GM19239 (cell line): Measurements from ENCODE around the gene RER1.
"Not testable (repeated sequence)": the region's sequence is repeated elsewhere in the genome, so short reads cannot be mapped to it uniquely, and the experiment has no call there.

ENCODE experiments used
- DNase-seq: peaks from one replicate; pipeline ENCODE4 v3.0.0; 2011; ENCODE audit warnings: low spot score; ENCODE audit not compliant: insufficient read length
- FAIRE-seq: peaks from 2 replicates; lab custom pipeline; 2011; peaks lifted over from hg19 to GRCh38; lab: Jason Lieb, UNC

Gene RER1

GRCh38 chr1:2439369-2439768 lies 47.7 kb downstream of the RER1 start:
- no peak for DNase-seq
- peak; percentile 56 for FAIRE-seq

- not testable (repeated sequence) for FAIRE-seq, DNase-seq
Observed at GRCh38 chr1:2440346-2440745, 48.7 kb downstream of the RER1 start.

GRCh38 chr1:2441746-2442145 lies 50.1 kb downstream of the RER1 start:
- DNase-seq = no peak
- no peak for FAIRE-seq

GRCh38 chr1:2442661-2443060 lies 51.0 kb downstream of the RER1 start:
- FAIRE-seq = no peak
- no peak for DNase-seq

- no peak for FAIRE-seq
- DNase-seq = no peak
Observed at GRCh38 chr1:2443277-2444137, 51.9 kb downstream of the RER1 start.

- no peak for FAIRE-seq
- no peak for DNase-seq
Observed at GRCh38 chr1:2444138-2444591, 52.5 kb downstream of the RER1 start.

- no peak for FAIRE-seq
- DNase-seq = no peak
Observed at GRCh38 chr1:2445162-2445822, 53.7 kb downstream of the RER1 start.

- DNase-seq = no peak
- FAIRE-seq = no peak
Observed at GRCh38 chr1:2445823-2446215, 54.2 kb downstream of the RER1 start.

- no peak for FAIRE-seq
- no peak for DNase-seq
Observed at GRCh38 chr1:2446394-2446793, 54.8 kb downstream of the RER1 start.

- no peak for FAIRE-seq
- no peak for DNase-seq
Observed at GRCh38 chr1:2446861-2447260, 55.2 kb downstream of the RER1 start.

GRCh38 chr1:2447276-2448097 lies 55.8 kb downstream of the RER1 start:
- no peak for DNase-seq

GRCh38 chr1:2448098-2448445 lies 56.4 kb downstream of the RER1 start:
- no peak for FAIRE-seq
- no peak for DNase-seq

More at GRCh38 chr1:2447276-2448097, 55.8 kb downstream of the RER1 start:
- FAIRE-seq = no peak

- DNase-seq = no peak
- FAIRE-seq = no peak
Observed at GRCh38 chr1:2449636-2450454, 58.2 kb downstream of the RER1 start.

GRCh38 chr1:2451741-2452140 lies 60.1 kb downstream of the RER1 start:
- FAIRE-seq = no peak

GRCh38 chr1:2452201-2452931 lies 60.7 kb downstream of the RER1 start:
- DNase-seq (no peak), FAIRE-seq (no peak)

More at GRCh38 chr1:2451741-2452140, 60.1 kb downstream of the RER1 start:
- DNase-seq = no peak

GRCh38 chr1:2452932-2453315 lies 61.3 kb downstream of the RER1 start:
- FAIRE-seq = no peak
- no peak for DNase-seq

- DNase-seq (no peak), FAIRE-seq (no peak)
Observed at GRCh38 chr1:2454227-2454626, 62.6 kb downstream of the RER1 start.
